K562 (cell line): ENCODE measurements around the gene SSTR5. TPM values are rescaled to one million over a fixed set of nuclear protein-coding genes. Genes with fewer than 3 reads are reported as not detected.

Experiments used
- ATAC-seq: fragments of 200-7000 bp; cut with Tn5 transposase; 3 replicates; pipeline ENCODE4 v1.9.1; 2020; ENCODE audit warnings: moderate library complexity
- BruUV-seq: library from RNA; stranded (reverse); fragments of 400-500 nt; replicated peaks from 2 replicates; lab custom pipeline; 2021; lab: Mats Ljungman, UMichigan
- CTCF ChIA-PET: fragments of 300-600 bp; formaldehyde crosslinking; extraction: SDS; loops from one replicate; lab custom pipeline; 2021; ENCODE audit warnings: low intra/inter-chr PET ratio; lab: Yijun Ruan, JAX
- POLR2A ChIA-PET: fragments of 300-600, 350-650 bp; sonication (Branson Sonifier 250); formaldehyde crosslinking; extraction: SDS; loops from one replicate; lab custom pipeline; 2021; ENCODE audit warnings: antibody characterized with exemption, inconsistent platforms; lab: Yijun Ruan, JAX
- DNase-seq, 4 experiments: peaks; one replicate each; pipeline versions ENCODE4 v3.0.0 to v3.0.0-alpha.2; 2011 to 2018; ENCODE audit warnings: low spot score in 3 of 4, mixed read lengths in 3 of 4; ENCODE audit errors: extremely low read depth in 1 of 4
- FAIRE-seq: peaks from 2 replicates; lab custom pipeline; 2011; peaks lifted over from hg19 to GRCh38; lab: Jason Lieb, UNC
- H2AFZ ChIP-seq: 2 replicates; pipeline ENCODE4 v1.6.0; 2011; ENCODE audit warnings: low read depth, low read length, control low read depth, inconsistent platforms
- H3K27ac ChIP-seq: fragments of 200-600 bp; 3 replicates; pipeline ENCODE4 v1.8.0; 2011; ENCODE audit warnings: low read depth, mild to moderate bottlenecking, control low read depth, inconsistent platforms, low read length, moderate library complexity, mixed read lengths; ENCODE audit errors: extremely low read depth
- H3K27me3 ChIP-seq, 2 experiments: fragments of 300-600 bp in 1 of 2; 2 replicates in 1 of 2; 3 replicates in 1 of 2; pipeline versions ENCODE4 v1.6.0 to v1.8.0; 2011; ENCODE audit warnings: inconsistent platforms in 2 of 2, low read length in 2 of 2, mild to moderate bottlenecking in 1 of 2, mixed read lengths in 1 of 2, moderate library complexity in 1 of 2; ENCODE audit not compliant: control insufficient read depth in 2 of 2, insufficient read depth in 2 of 2
- H3K36me3 ChIP-seq: fragments of 300-600 bp; 3 replicates; pipeline ENCODE4 v1.8.0; 2011; ENCODE audit warnings: mild to moderate bottlenecking, low read length, inconsistent platforms; ENCODE audit not compliant: control insufficient read depth, insufficient read depth
- H3K4me1 ChIP-seq, 2 experiments: fragments of 200-600 bp in 1 of 2; replicated peaks in 1 of 2; 2 replicates in 1 of 2; 3 replicates in 1 of 2; pipeline versions ENCODE4 v1.5.1 to v1.8.0; 2011; ENCODE audit warnings: inconsistent platforms in 2 of 2, low read length in 2 of 2, mild to moderate bottlenecking in 1 of 2, mixed read lengths in 1 of 2, moderate library complexity in 1 of 2; ENCODE audit not compliant: control insufficient read depth in 2 of 2, insufficient read depth in 2 of 2
- H3K4me2 ChIP-seq: 2 replicates; pipeline ENCODE4 v1.6.1; 2011; ENCODE audit warnings: low read length, control low read depth, inconsistent platforms, mixed read lengths; ENCODE audit not compliant: insufficient read depth
- H3K4me3 ChIP-seq: fragments of 200-600 bp; sonication (generic), shearing (Covaris generic); 2 replicates; pipeline ENCODE4 v1.5.1; 2016; ENCODE audit warnings: control low read depth, inconsistent platforms
- H3K79me2 ChIP-seq: fragments of 200-600 bp; 3 replicates; pipeline ENCODE4 v1.8.0; 2011; ENCODE audit warnings: low read length, inconsistent platforms; ENCODE audit not compliant: control insufficient read depth, insufficient read depth
- H3K9ac ChIP-seq, 2 experiments: 2 replicates each; pipeline versions ENCODE4 v1.6.0 to v1.6.1; 2011; ENCODE audit warnings: low read depth in 2 of 2, low read length in 2 of 2, control low read depth in 1 of 2, inconsistent platforms in 1 of 2, mild to moderate bottlenecking in 1 of 2, mixed read lengths in 1 of 2; ENCODE audit not compliant: insufficient read depth in 1 of 2
- H3K9me1 ChIP-seq: one replicate; pipeline ENCODE4 v1.6.0; 2011; ENCODE audit warnings: inconsistent platforms, mild to moderate bottlenecking, low read length, moderate library complexity; ENCODE audit not compliant: control insufficient read depth, insufficient read depth
- H3K9me3 ChIP-seq: replicated peaks from 2 replicates; pipeline ENCODE4 v1.5.1; 2011; ENCODE audit warnings: low read depth, low read length, inconsistent platforms; ENCODE audit not compliant: control insufficient read depth, insufficient read depth
- H4K20me1 ChIP-seq: replicated peaks from 2 replicates; pipeline ENCODE4 v1.6.1; 2011; ENCODE audit warnings: low read length, inconsistent platforms, mixed read lengths; ENCODE audit not compliant: control insufficient read depth, insufficient read depth
- NR2C1 ChIP-seq, 2 experiments: fragments of 450-650 bp; IDR thresholded peaks; 2 replicates each; pipeline ENCODE4 v1.6.1; 2017; ENCODE audit warnings: mild to moderate bottlenecking in 2 of 2, antibody characterized with exemption in 1 of 2, inconsistent platforms in 1 of 2, missing compliant biosample characterization in 1 of 2, missing genetic modification characterization in 1 of 2
- NR2C2 ChIP-seq, 2 experiments: fragments of 200-800 bp in 1 of 2; sonication (Bioruptor generic) in 1 of 2; sonication (generic) in 1 of 2; formaldehyde crosslinking in 1 of 2; IDR thresholded peaks; 2 replicates each; pipeline versions ENCODE4 v1.6.1 to v1.8.0; 2016 to 2022; ENCODE audit warnings: mild to moderate bottlenecking in 1 of 2, missing compliant biosample characterization in 1 of 2, missing genetic modification characterization in 1 of 2, missing genetic modification reagents in 1 of 2
- ZNF124 ChIP-seq: sonication (generic); formaldehyde crosslinking; IDR thresholded peaks from 2 replicates; pipeline ENCODE4 v1.8.1; 2022; ENCODE audit warnings: missing genetic modification reagents
- WGBS: fragments of 100-300 bp; shearing (Covaris generic); methylation state at CpG from one replicate; pipeline ENCODE4 v1.1.6; 2016; ENCODE audit warnings: low coverage, mixed read lengths; ENCODE audit not compliant: insufficient coverage; ENCODE audit errors: missing lambda C conversion rate; 5-methylcytosine and 5-hydroxymethylcytosine counted together
- in situ Hi-C: fragments of 300-500 bp; cut with MboI; formaldehyde crosslinking; loops from 4 replicates; pipeline ENCODE4 v1.15.0; 2018; ENCODE audit warnings: inconsistent platforms, mixed read lengths
- intact Hi-C: fragments of 100-400 bp; cut with micrococcal nuclease; formaldehyde crosslinking; loops from 2 replicates; pipeline ENCODE4 v1.14.2; 2022
- polyA plus RNA-seq, 8 experiments: library from polyadenylated mRNA; depleted of rRNA in 4 of 8; stranded (reverse) in 5 of 8; unstranded in 3 of 8; fragments of >200 nt; fragmentation: Nextera tagmentation in 2 of 8; fragmentation: Illumina TruSeq in 1 of 8; extraction: Ambion mirVana in 2 of 8; extraction: Trizol in 1 of 8; gene quantifications; 2 replicates each; pipeline versions ENCODE4 v1.2.1 to v1.2.3, GENCODE V29; 2011 to 2014; ENCODE audit warnings: inconsistent platforms in 1 of 8, missing spikeins in 1 of 8
- total RNA-seq, 7 experiments: library from RNA; depleted of rRNA in 6 of 7; stranded (reverse); fragments of >200 nt in 6 of 7; fragmentation: Illumina TruSeq in 2 of 7; extraction: Trizol in 2 of 7; gene quantifications; 2 replicates each; pipeline versions ENCODE4 v1.2.1 to v1.2.3, GENCODE V29; 2011 to 2021; ENCODE audit warnings: low replicate concordance in 1 of 7

Gene SSTR5
- total and polyA plus RNA-seq, 9 of the 15 experiments (the other 6 are each of a cell fraction or from before 2014, with no cell fraction given) = not detected

- CTCF ChIA-PET = no interaction called here
- FAIRE-seq (no peak), ATAC-seq (no peak), DNase-seq (no peak)
- peaks cover 18% of the 10 kb centered on the region for H4K20me1 ChIP-seq
- peaks cover 0 to 63% of the 10 kb centered on the region in 2 experiments; a peak in 2 of 5 replicates for H3K4me1 ChIP-seq
- H3K27ac ChIP-seq = no peak overlapping the region
- no peaks in the 10 kb centered on the region for H3K36me3 ChIP-seq
- no peak overlapping the region for H3K4me2 ChIP-seq
- intact Hi-C loops = no loop called here
- H3K4me3 ChIP-seq = no peak overlapping the region
- no peak overlapping the region for H3K9ac ChIP-seq
- in situ Hi-C loops = no loop called here
- no peaks in the 10 kb centered on the region for H3K79me2 ChIP-seq
- no peaks in the 10 kb centered on the region for H3K9me3 ChIP-seq
- no TSS peak for BruUV-seq
- POLR2A ChIA-PET = interaction anchor here (1.1 kb wide), 1 partner anchor 9 kb away, joined by 3 read pairs; no protein-coding TSS in a partner anchor
- peak; percentile 77 for TF ChIP-seq NR2C1 (IDR thresholded peaks at IDR 0.05)
- peak; percentile 82 for TF ChIP-seq NR2C1 (tag; IDR thresholded peaks at IDR 0.05)
- TF ChIP-seq ZNF124 (CRISPR knock-in tag) = no peak
- TF ChIP-seq NR2C2 (CRISPR knock-in tag; IDR thresholded peaks at IDR 0.05) = peak; percentile 43; the same call in 1 of the 2 replicates
- no peak for TF ChIP-seq NR2C2 (tag; IDR thresholded peaks at IDR 0.05)
- no peaks in the 10 kb centered on the region for H3K9me1 ChIP-seq
- H3K27me3 ChIP-seq = peaks cover 0 to 31% of the 10 kb centered on the region in 2 experiments; a peak in 3 of 5 replicates
- H2AFZ ChIP-seq = no peak overlapping the region
- WGBS = 13% methylated on average over 7 of the region's 8 CpGs
Observed at GRCh38 chr16:1130382-1130781, 57.8 kb downstream of the SSTR5 start.

Other genes with a start within 250 kb of the SSTR5 start
Only the 7 nearest of the 9 such genes appear.
- gene LMF1, start 101.8 kb upstream of the SSTR5 start, total RNA-seq (2014; rRNA removed) = 0.64 and 0.86 TPM in 2 replicates
- gene LMF1, start 101.8 kb upstream of the SSTR5 start, total RNA-seq (2014; rRNA removed; fragmentation: Illumina TruSeq; extraction: Trizol) = 0.26 and 0.44 TPM in 2 replicates
- 0.41 and 0.47 TPM in 2 replicates for gene LMF1, start 101.8 kb upstream of the SSTR5 start, total RNA-seq (2015; rRNA removed; fragmentation: Illumina TruSeq; extraction: Trizol)
- gene LMF1, start 101.8 kb upstream of the SSTR5 start, total RNA-seq (2021) = 1.5 and 2.3 TPM in 2 replicates
- gene LMF1, start 101.8 kb upstream of the SSTR5 start, polyA plus RNA-seq (2011; rRNA removed) = 1.0 and 1.5 TPM in 2 replicates
- 1.1 TPM in 1 of 2 replicates, not detected in the other for gene LMF1, start 101.8 kb upstream of the SSTR5 start, polyA plus RNA-seq (2014; fragmentation: Illumina TruSeq; extraction: Trizol)
- under 1 TPM; 0.11 TPM for gene LMF1, start 101.8 kb upstream of the SSTR5 start, polyA plus RNA-seq (2014; fragmentation: Nextera tagmentation; extraction: Ambion mirVana)
- gene LMF1, start 101.8 kb upstream of the SSTR5 start, polyA plus RNA-seq (2014; rRNA removed) = 0.98 and 1.6 TPM in 2 replicates
- gene SOX8, start 91.0 kb upstream of the SSTR5 start, total RNA-seq (2014; rRNA removed) = not detected in 2 replicates
- not detected in 2 replicates for gene SOX8, start 91.0 kb upstream of the SSTR5 start, total RNA-seq (2014; rRNA removed; fragmentation: Illumina TruSeq; extraction: Trizol)
- gene SOX8, start 91.0 kb upstream of the SSTR5 start, total RNA-seq (2015; rRNA removed; fragmentation: Illumina TruSeq; extraction: Trizol) = not detected in 2 replicates
- 0.07 TPM in 2 replicates for gene SOX8, start 91.0 kb upstream of the SSTR5 start, total RNA-seq (2021)
- 0.09 and 0.15 TPM in 2 replicates for gene SOX8, start 91.0 kb upstream of the SSTR5 start, polyA plus RNA-seq (2011; rRNA removed)
- 0.04 TPM in 1 of 2 replicates, not detected in the other for gene SOX8, start 91.0 kb upstream of the SSTR5 start, polyA plus RNA-seq (2014; fragmentation: Illumina TruSeq; extraction: Trizol)
- gene SOX8, start 91.0 kb upstream of the SSTR5 start, polyA plus RNA-seq (2014; fragmentation: Nextera tagmentation; extraction: Ambion mirVana) = not detected
- gene SOX8, start 91.0 kb upstream of the SSTR5 start, polyA plus RNA-seq (2014; rRNA removed) = 0.11 and 0.15 TPM in 2 replicates
- gene C1QTNF8, start 23.5 kb downstream of the SSTR5 start, total RNA-seq (2014; rRNA removed) = not detected in 2 replicates
- not detected in 2 replicates for gene C1QTNF8, start 23.5 kb downstream of the SSTR5 start, total RNA-seq (2014; rRNA removed; fragmentation: Illumina TruSeq; extraction: Trizol)
- gene C1QTNF8, start 23.5 kb downstream of the SSTR5 start, total RNA-seq (2015; rRNA removed; fragmentation: Illumina TruSeq; extraction: Trizol) = not detected in 2 replicates
- not detected in 2 replicates for gene C1QTNF8, start 23.5 kb downstream of the SSTR5 start, total RNA-seq (2021)
- not detected in 2 replicates for gene C1QTNF8, start 23.5 kb downstream of the SSTR5 start, polyA plus RNA-seq (2011; rRNA removed)
- not detected in 2 replicates for gene C1QTNF8, start 23.5 kb downstream of the SSTR5 start, polyA plus RNA-seq (2014; fragmentation: Illumina TruSeq; extraction: Trizol)
- not detected for gene C1QTNF8, start 23.5 kb downstream of the SSTR5 start, polyA plus RNA-seq (2014; fragmentation: Nextera tagmentation; extraction: Ambion mirVana)
- not detected in 2 replicates for gene C1QTNF8, start 23.5 kb downstream of the SSTR5 start, polyA plus RNA-seq (2014; rRNA removed)
- 0.04 TPM in 1 of 2 replicates, not detected in the other for gene CACNA1H, start 80.4 kb downstream of the SSTR5 start, total RNA-seq (2014; rRNA removed)
- not detected in 2 replicates for gene CACNA1H, start 80.4 kb downstream of the SSTR5 start, total RNA-seq (2014; rRNA removed; fragmentation: Illumina TruSeq; extraction: Trizol)
- gene CACNA1H, start 80.4 kb downstream of the SSTR5 start, total RNA-seq (2015; rRNA removed; fragmentation: Illumina TruSeq; extraction: Trizol) = not detected in 2 replicates
- 0.09 and 0.18 TPM in 2 replicates for gene CACNA1H, start 80.4 kb downstream of the SSTR5 start, total RNA-seq (2021)
- 0.10 and 0.11 TPM in 2 replicates for gene CACNA1H, start 80.4 kb downstream of the SSTR5 start, polyA plus RNA-seq (2011; rRNA removed)
- gene CACNA1H, start 80.4 kb downstream of the SSTR5 start, polyA plus RNA-seq (2014; fragmentation: Illumina TruSeq; extraction: Trizol) = not detected in 2 replicates
- gene CACNA1H, start 80.4 kb downstream of the SSTR5 start, polyA plus RNA-seq (2014; fragmentation: Nextera tagmentation; extraction: Ambion mirVana) = not detected
- not detected in 2 replicates for gene CACNA1H, start 80.4 kb downstream of the SSTR5 start, polyA plus RNA-seq (2014; rRNA removed)
- not detected in 2 replicates for gene TPSG1, start 152.5 kb downstream of the SSTR5 start, total RNA-seq (2014; rRNA removed)
- gene TPSG1, start 152.5 kb downstream of the SSTR5 start, total RNA-seq (2014; rRNA removed; fragmentation: Illumina TruSeq; extraction: Trizol) = not detected in 2 replicates
- not detected in 2 replicates for gene TPSG1, start 152.5 kb downstream of the SSTR5 start, total RNA-seq (2015; rRNA removed; fragmentation: Illumina TruSeq; extraction: Trizol)
- gene TPSG1, start 152.5 kb downstream of the SSTR5 start, total RNA-seq (2021) = not detected in 2 replicates
- gene TPSG1, start 152.5 kb downstream of the SSTR5 start, polyA plus RNA-seq (2011; rRNA removed) = not detected in 2 replicates
- not detected in 2 replicates for gene TPSG1, start 152.5 kb downstream of the SSTR5 start, polyA plus RNA-seq (2014; fragmentation: Illumina TruSeq; extraction: Trizol)
- not detected for gene TPSG1, start 152.5 kb downstream of the SSTR5 start, polyA plus RNA-seq (2014; fragmentation: Nextera tagmentation; extraction: Ambion mirVana)
- not detected in 2 replicates for gene TPSG1, start 152.5 kb downstream of the SSTR5 start, polyA plus RNA-seq (2014; rRNA removed)
- not detected in 2 replicates for gene TPSB2, start 157.4 kb downstream of the SSTR5 start, total RNA-seq (2014; rRNA removed)
- not detected in 2 replicates for gene TPSB2, start 157.4 kb downstream of the SSTR5 start, total RNA-seq (2014; rRNA removed; fragmentation: Illumina TruSeq; extraction: Trizol)
- gene TPSB2, start 157.4 kb downstream of the SSTR5 start, total RNA-seq (2015; rRNA removed; fragmentation: Illumina TruSeq; extraction: Trizol) = not detected in 2 replicates
- 0.16 and 0.18 TPM in 2 replicates for gene TPSB2, start 157.4 kb downstream of the SSTR5 start, total RNA-seq (2021)
- not detected in 2 replicates for gene TPSB2, start 157.4 kb downstream of the SSTR5 start, polyA plus RNA-seq (2011; rRNA removed)
- not detected in 2 replicates for gene TPSB2, start 157.4 kb downstream of the SSTR5 start, polyA plus RNA-seq (2014; fragmentation: Illumina TruSeq; extraction: Trizol)
- not detected for gene TPSB2, start 157.4 kb downstream of the SSTR5 start, polyA plus RNA-seq (2014; fragmentation: Nextera tagmentation; extraction: Ambion mirVana)
- not detected in 2 replicates for gene TPSB2, start 157.4 kb downstream of the SSTR5 start, polyA plus RNA-seq (2014; rRNA removed)
- not detected in 2 replicates for gene TPSAB1, start 168.0 kb downstream of the SSTR5 start, total RNA-seq (2014; rRNA removed)
- gene TPSAB1, start 168.0 kb downstream of the SSTR5 start, total RNA-seq (2014; rRNA removed; fragmentation: Illumina TruSeq; extraction: Trizol) = not detected in 2 replicates
- gene TPSAB1, start 168.0 kb downstream of the SSTR5 start, total RNA-seq (2015; rRNA removed; fragmentation: Illumina TruSeq; extraction: Trizol) = not detected in 2 replicates
- gene TPSAB1, start 168.0 kb downstream of the SSTR5 start, total RNA-seq (2021) = 0.31 TPM in 1 of 2 replicates, not detected in the other
- not detected in 2 replicates for gene TPSAB1, start 168.0 kb downstream of the SSTR5 start, polyA plus RNA-seq (2011; rRNA removed)
- not detected in 2 replicates for gene TPSAB1, start 168.0 kb downstream of the SSTR5 start, polyA plus RNA-seq (2014; fragmentation: Illumina TruSeq; extraction: Trizol)
- gene TPSAB1, start 168.0 kb downstream of the SSTR5 start, polyA plus RNA-seq (2014; fragmentation: Nextera tagmentation; extraction: Ambion mirVana) = not detected
- gene TPSAB1, start 168.0 kb downstream of the SSTR5 start, polyA plus RNA-seq (2014; rRNA removed) = not detected in 2 replicates